Duodenal mucosa (tissue), 2 donors: Measurements from ENCODE around the gene AIG1.
"Not testable (repeated sequence)": the region's sequence is repeated elsewhere in the genome, so short reads cannot be mapped to it uniquely, and the experiment has no call there.

ENCODE experiments used
- H3K27ac ChIP-seq: one replicate; pipeline ENCODE4 v1.7.0; 2013; ENCODE audit warnings: low read depth, low read length
- H3K27me3 ChIP-seq, 2 donors: one replicate each; pipeline ENCODE4 v1.7.0; 2013; ENCODE audit warnings: low read length in 2 of 2, control low read depth in 1 of 2; ENCODE audit not compliant: insufficient read depth in 2 of 2, control insufficient read depth in 1 of 2
- H3K36me3 ChIP-seq, 2 donors: one replicate each; pipeline ENCODE4 v1.7.0; 2013; ENCODE audit warnings: low read length in 2 of 2, control low read depth in 1 of 2; ENCODE audit not compliant: insufficient read depth in 2 of 2, control insufficient read depth in 1 of 2
- H3K4me1 ChIP-seq, 2 donors: one replicate each; pipeline ENCODE4 v1.7.0; 2013; ENCODE audit warnings: low read length in 2 of 2, control low read depth in 1 of 2; ENCODE audit not compliant: insufficient read depth in 2 of 2, control insufficient read depth in 1 of 2
- H3K4me3 ChIP-seq, 2 donors: one replicate each; pipeline ENCODE4 v1.7.0; 2013; ENCODE audit warnings: low read length in 2 of 2, low read depth in 1 of 2
- H3K9ac ChIP-seq, 2 donors: one replicate each; pipeline ENCODE4 v1.7.0; 2013; ENCODE audit warnings: low read length in 2 of 2, low read depth in 1 of 2
- H3K9me3 ChIP-seq, 2 donors: one replicate each; pipeline ENCODE4 v1.7.0; 2013; ENCODE audit warnings: low read length in 2 of 2, control low read depth in 1 of 2; ENCODE audit not compliant: control insufficient read depth in 1 of 2

The AIG1 gene

DNA sequence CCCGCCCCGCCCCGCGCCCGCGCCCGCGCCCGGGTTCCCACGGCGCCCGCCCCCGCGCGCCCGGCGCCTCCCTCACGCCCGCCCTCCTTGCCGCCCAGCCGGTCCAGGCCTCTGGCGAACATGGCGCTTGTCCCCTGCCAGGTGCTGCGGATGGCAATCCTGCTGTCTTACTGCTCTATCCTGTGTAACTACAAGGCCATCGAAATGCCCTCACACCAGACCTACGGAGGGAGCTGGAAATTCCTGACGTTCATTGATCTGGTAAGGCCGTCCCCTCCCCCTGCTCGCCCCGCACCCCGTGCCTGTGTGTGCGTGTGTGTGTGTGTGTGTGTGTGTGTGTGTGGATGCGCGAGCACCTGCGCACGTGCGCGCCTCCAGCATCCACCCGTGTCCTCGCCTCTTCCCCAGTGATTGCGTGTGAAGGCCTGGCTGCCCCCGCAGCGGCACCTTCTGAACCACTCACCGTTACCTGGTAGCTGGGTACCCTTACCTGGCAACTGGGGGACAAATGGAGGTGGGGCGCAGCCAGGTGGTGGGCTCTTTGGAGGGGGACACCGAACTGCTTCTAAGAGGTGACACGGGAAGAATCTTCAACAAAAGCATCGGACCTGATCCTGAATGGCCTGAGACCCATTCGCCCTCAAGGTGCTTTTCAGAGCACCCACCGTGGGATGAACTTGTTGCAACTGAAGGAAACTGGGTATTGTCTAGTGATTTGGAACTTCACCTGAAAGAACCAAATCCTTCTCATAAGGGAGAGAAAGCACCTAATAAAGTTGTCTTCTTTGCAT is at the start of gene AIG1:
Gene AIG1 (plus strand): TSS at position 84 of the 791 bp plus-strand sequence. CDS start 37 bp downstream, at position 121.
- H3K36me3 ChIP-seq, result no peaks in the 10 kb centered on the region
- H3K9ac ChIP-seq, result peak within 1 kb of the TSS; percentile 88 to 91
- H3K4me1 ChIP-seq, result peaks cover 29 to 39% of the 10 kb centered on the region in 2 donors
- H3K27ac ChIP-seq, result peak within 1 kb of the TSS; percentile 94
- H3K27me3 ChIP-seq, result no peaks in the 10 kb centered on the region
- H3K9me3 ChIP-seq, result no peaks in the 10 kb centered on the region
- H3K4me3 ChIP-seq, result peak within 1 kb of the TSS; percentile 81 to 91

GRCh38 chr6:143014764-143015163 is 45.9 kb upstream of the AIG1 start:
- Histone ChIP-seq H3K27me3 (no peaks in the 10 kb centered on the region), H3K27ac (no peak overlapping the region), H3K9ac (no peak overlapping the region), H3K4me1 (peaks cover 0 to 4% of the 10 kb centered on the region in 2 donors), H3K36me3 (no peaks in the 10 kb centered on the region), H3K9me3 (no peaks in the 10 kb centered on the region), H3K4me3 (no peak overlapping the region)

GRCh38 chr6:143015300-143015706 is 45.4 kb upstream of the AIG1 start:
- Histone ChIP-seq H3K27ac (no peak overlapping the region), H3K27me3 (no peaks in the 10 kb centered on the region), H3K4me1 (peaks cover 0 to 4% of the 10 kb centered on the region in 2 donors), H3K9me3 (no peaks in the 10 kb centered on the region), H3K9ac (no peak overlapping the region), H3K36me3 (no peaks in the 10 kb centered on the region), H3K4me3 (no peak overlapping the region)

DNA sequence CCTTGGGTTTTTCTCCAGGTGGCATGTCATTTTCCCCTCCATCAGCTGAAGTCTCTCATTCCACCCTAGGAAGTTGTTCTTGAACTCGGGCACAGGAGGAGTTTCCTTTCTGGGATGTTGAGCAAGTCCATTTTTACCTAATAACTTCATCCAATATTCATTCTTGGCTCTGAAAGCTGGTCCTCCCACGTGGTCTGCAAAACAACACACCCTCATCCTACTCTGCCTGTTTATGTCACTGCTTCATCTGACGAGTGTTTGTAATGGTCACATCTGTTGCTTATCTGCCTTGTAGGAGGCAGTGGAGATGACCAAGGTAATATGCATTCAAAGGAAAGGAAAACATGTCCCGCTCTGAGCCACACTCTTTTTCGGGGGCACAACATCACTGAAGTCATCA is 41.7 kb upstream of the AIG1 start:
- Histone ChIP-seq H3K27ac (no peak overlapping the region), H3K4me3 (no peak overlapping the region), H3K9ac (no peak overlapping the region), H3K36me3 (no peaks in the 10 kb centered on the region), H3K4me1 (no peaks in the 10 kb centered on the region), H3K9me3 (no peaks in the 10 kb centered on the region), H3K27me3 (no peaks in the 10 kb centered on the region)

- H3K27me3 ChIP-seq, H3K4me3 ChIP-seq, H3K27ac ChIP-seq, H3K36me3 ChIP-seq, H3K4me1 ChIP-seq, H3K9me3 ChIP-seq, H3K9ac ChIP-seq: not testable (repeated sequence)
These were observed 39.8 kb upstream of the AIG1 start for GRCh38 chr6:143020862-143021261.

DNA sequence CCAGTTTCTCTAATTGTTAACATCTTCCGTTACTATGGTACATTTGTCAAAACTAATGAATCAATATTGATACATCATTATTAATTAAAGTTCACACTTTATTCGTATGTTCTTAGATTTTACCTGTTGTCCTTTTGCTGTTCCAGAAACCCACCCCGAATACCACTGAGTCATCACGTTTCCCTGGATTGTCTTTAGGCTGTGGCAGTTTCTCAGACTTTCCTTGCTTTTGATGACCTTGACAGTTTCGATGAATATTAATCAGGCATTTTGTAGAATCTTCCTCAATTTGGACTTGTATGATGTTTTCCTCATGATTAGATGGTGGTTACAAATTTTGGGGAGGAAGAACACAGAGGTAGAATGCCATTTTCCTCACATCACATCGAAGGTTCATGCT is 39.1 kb upstream of the AIG1 start:
- Histone ChIP-seq H3K36me3 (no peaks in the 10 kb centered on the region), H3K27me3 (no peaks in the 10 kb centered on the region), H3K9ac (no peak overlapping the region), H3K4me3 (no peak overlapping the region), H3K4me1 (no peaks in the 10 kb centered on the region), H3K9me3 (no peaks in the 10 kb centered on the region), H3K27ac (no peak overlapping the region)

DNA sequence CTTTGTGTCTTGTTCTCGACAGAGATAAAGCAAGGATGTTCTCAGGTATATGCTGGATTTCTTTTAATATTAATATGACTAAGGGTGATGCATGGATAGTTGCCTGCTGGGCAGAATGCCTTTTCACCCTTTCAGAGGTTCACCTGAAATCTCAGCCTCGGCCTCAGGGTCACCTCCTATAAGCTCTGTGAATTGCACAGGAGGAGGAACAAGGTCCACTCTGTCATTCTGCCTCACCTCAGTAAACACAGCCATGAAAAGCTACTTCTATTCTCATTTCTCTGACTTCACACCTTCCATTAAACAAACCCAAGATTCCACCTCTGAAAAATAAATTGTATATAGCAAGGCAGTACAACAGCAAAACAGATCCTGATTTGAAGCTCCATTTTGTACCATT is 38.1 kb upstream of the AIG1 start:
- Histone ChIP-seq H3K9ac (no peak overlapping the region), H3K4me3 (no peak overlapping the region), H3K27ac (no peak overlapping the region), H3K36me3 (no peaks in the 10 kb centered on the region), H3K27me3 (no peaks in the 10 kb centered on the region), H3K9me3 (no peaks in the 10 kb centered on the region), H3K4me1 (no peaks in the 10 kb centered on the region)

- Histone ChIP-seq H3K27me3 (no peaks in the 10 kb centered on the region), H3K4me1 (no peaks in the 10 kb centered on the region), H3K36me3 (no peaks in the 10 kb centered on the region), H3K4me3 (no peak overlapping the region), H3K9me3 (no peaks in the 10 kb centered on the region), H3K27ac (no peak overlapping the region), H3K9ac (no peak overlapping the region)
These were observed 37.0 kb upstream of the AIG1 start for GRCh38 chr6:143023695-143024094.

GRCh38 chr6:143024977-143025376 is 35.7 kb upstream of the AIG1 start:
- H3K4me1 ChIP-seq, result no peaks in the 10 kb centered on the region
- H3K9ac ChIP-seq, result no peak overlapping the region
- H3K9me3 ChIP-seq, result no peaks in the 10 kb centered on the region
- no peaks in the 10 kb centered on the region for H3K27me3 ChIP-seq
- H3K4me3 ChIP-seq, result no peak overlapping the region
- no peak overlapping the region for H3K27ac ChIP-seq
- no peaks in the 10 kb centered on the region for H3K36me3 ChIP-seq

GRCh38 chr6:143026696-143027449 is 33.8 kb upstream of the AIG1 start:
- H3K9me3 ChIP-seq, result no peaks in the 10 kb centered on the region
- H3K27ac ChIP-seq, result no peak overlapping the region
- no peak overlapping the region for H3K9ac ChIP-seq
- no peaks in the 10 kb centered on the region for H3K4me1 ChIP-seq
- H3K4me3 ChIP-seq, result no peak overlapping the region
- no peaks in the 10 kb centered on the region for H3K27me3 ChIP-seq
- no peaks in the 10 kb centered on the region for H3K36me3 ChIP-seq
